ENCODE measurements around the gene RASD2.

DNA sequence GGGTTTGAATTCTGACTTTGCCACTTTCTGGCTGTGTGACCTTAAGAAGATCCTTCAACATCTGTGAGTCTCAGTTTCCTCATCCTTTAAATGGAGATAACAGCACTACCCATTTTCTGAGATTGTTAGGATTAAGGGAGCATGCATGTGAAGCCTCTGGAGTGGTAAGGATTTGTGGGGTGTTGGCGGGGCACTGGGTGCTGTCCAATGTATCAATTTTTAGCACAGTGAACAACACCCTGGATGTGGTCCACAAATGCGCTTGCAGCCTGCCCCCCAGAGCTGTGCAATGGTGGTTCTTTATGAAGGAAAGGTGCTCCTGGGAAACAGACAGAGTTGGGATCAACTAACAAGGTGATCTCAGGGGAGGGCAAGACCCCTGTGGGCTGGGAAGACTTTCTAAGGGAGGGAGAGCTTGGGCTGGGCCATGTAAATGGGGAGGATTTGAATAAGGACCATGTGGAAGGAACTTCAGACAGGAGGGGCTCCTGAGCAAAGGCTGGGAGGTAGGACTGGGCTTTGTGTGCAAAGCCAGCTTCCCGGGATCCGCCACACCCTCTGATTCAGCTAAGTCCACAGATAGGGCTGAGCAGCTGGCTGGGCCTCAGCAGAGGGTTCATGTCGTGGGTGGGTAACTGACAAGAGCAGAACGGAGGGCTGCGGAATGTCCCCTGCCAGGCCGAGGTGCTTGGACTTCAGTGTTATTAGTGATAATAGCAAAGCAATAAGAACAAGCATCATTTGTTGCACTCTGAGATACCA is 22.7 kb upstream of the RASD2 start:
- TF ChIP-seq, protein P1, sequence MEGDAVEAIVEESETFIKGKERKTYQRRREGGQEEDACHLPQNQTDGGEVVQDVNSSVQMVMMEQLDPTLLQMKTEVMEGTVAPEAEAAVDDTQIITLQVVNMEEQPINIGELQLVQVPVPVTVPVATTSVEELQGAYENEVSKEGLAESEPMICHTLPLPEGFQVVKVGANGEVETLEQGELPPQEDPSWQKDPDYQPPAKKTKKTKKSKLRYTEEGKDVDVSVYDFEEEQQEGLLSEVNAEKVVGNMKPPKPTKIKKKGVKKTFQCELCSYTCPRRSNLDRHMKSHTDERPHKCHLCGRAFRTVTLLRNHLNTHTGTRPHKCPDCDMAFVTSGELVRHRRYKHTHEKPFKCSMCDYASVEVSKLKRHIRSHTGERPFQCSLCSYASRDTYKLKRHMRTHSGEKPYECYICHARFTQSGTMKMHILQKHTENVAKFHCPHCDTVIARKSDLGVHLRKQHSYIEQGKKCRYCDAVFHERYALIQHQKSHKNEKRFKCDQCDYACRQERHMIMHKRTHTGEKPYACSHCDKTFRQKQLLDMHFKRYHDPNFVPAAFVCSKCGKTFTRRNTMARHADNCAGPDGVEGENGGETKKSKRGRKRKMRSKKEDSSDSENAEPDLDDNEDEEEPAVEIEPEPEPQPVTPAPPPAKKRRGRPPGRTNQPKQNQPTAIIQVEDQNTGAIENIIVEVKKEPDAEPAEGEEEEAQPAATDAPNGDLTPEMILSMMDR (IDR thresholded peaks at IDR 0.05), result no peak
- no peak for TF ChIP-seq POLR2A (IDR thresholded peaks at IDR 0.05)

Measured in vagina (tissue), 2 donors.